Measurements from ENCODE around the gene RFX4. TPM values are rescaled to one million over a fixed set of nuclear protein-coding genes. Genes with fewer than 3 reads are reported as not detected.
"Not testable (repeated sequence)": the region's sequence is repeated elsewhere in the genome, so short reads cannot be mapped to it uniquely, and the experiment has no call there.

Gene RFX4
- total RNA-seq, 1 donor from 2014 or later = not detected

- DNase-seq (ENCODE audit: extremely low read depth, low read depth, low spot score) = no peak
These were observed 102.6 kb downstream of the RFX4 start for GRCh38 chr12:106685381-106685780.

GRCh38 chr12:106687672-106688071 is 104.9 kb downstream of the RFX4 start:
- DNase-seq (ENCODE audit: extremely low read depth, low read depth, low spot score) = no peak

GRCh38 chr12:106690569-106691305 is 107.9 kb downstream of the RFX4 start:
- DNase-seq (ENCODE audit: extremely low read depth, low read depth, low spot score) = no peak

GRCh38 chr12:106692033-106692432 is 109.2 kb downstream of the RFX4 start:
- DNase-seq (ENCODE audit: extremely low read depth, low read depth, low spot score) = not testable (repeated sequence)

- DNase-seq (ENCODE audit: extremely low read depth, low read depth, low spot score) = no peak
These were observed 110.4 kb downstream of the RFX4 start for GRCh38 chr12:106692896-106693820.

- DNase-seq (ENCODE audit: extremely low read depth, low read depth, low spot score) = no peak
These were observed 113.3 kb downstream of the RFX4 start for GRCh38 chr12:106696071-106696470.

- DNase-seq (ENCODE audit: extremely low read depth, low read depth, low spot score) = no peak
These were observed 114.0 kb downstream of the RFX4 start for GRCh38 chr12:106696681-106697417.

GRCh38 chr12:106704081-106704480 is 121.3 kb downstream of the RFX4 start:
- DNase-seq (ENCODE audit: extremely low read depth, low read depth, low spot score) = no peak

GRCh38 chr12:106705971-106706370 is 123.2 kb downstream of the RFX4 start:
- DNase-seq (ENCODE audit: extremely low read depth, low read depth, low spot score) = no peak

- no peak for DNase-seq (ENCODE audit: extremely low read depth, low read depth, low spot score)
These were observed 126.3 kb downstream of the RFX4 start for GRCh38 chr12:106709068-106709511.

- DNase-seq (ENCODE audit: extremely low read depth, low read depth, low spot score) = no peak
These were observed 127.5 kb downstream of the RFX4 start for GRCh38 chr12:106710143-106710893.

GRCh38 chr12:106711316-106711715 is 128.5 kb downstream of the RFX4 start:
- DNase-seq (ENCODE audit: extremely low read depth, low read depth, low spot score) = no peak

GRCh38 chr12:106712768-106713167 is 130.0 kb downstream of the RFX4 start:
- no peak for DNase-seq (ENCODE audit: extremely low read depth, low read depth, low spot score)

- DNase-seq (ENCODE audit: extremely low read depth, low read depth, low spot score) = no peak
These were observed 132.1 kb downstream of the RFX4 start for GRCh38 chr12:106714926-106715325.

GRCh38 chr12:106715582-106715981 is 132.8 kb downstream of the RFX4 start:
- no peak for DNase-seq (ENCODE audit: extremely low read depth, low read depth, low spot score)

- DNase-seq (ENCODE audit: extremely low read depth, low read depth, low spot score) = no peak
These were observed 134.9 kb downstream of the RFX4 start for GRCh38 chr12:106717673-106718072.

GRCh38 chr12:106719879-106720278 is 137.1 kb downstream of the RFX4 start:
- DNase-seq (ENCODE audit: extremely low read depth, low read depth, low spot score) = no peak

- DNase-seq (ENCODE audit: extremely low read depth, low read depth, low spot score) = no peak
These were observed 137.9 kb downstream of the RFX4 start for GRCh38 chr12:106720696-106721095.

- DNase-seq (ENCODE audit: extremely low read depth, low read depth, low spot score) = no peak
These were observed 139.1 kb downstream of the RFX4 start for GRCh38 chr12:106721915-106722314.

- DNase-seq (ENCODE audit: extremely low read depth, low read depth, low spot score) = no peak
These were observed 140.0 kb downstream of the RFX4 start for GRCh38 chr12:106722837-106723236.
